Activated CD8-positive, alpha-beta memory T cell treated with anti-CD3 and anti-CD28 coated beads for 4 hours (primary cell): ENCODE results near the gene UGT1A3.
"Not testable (repeated sequence)": the region's sequence is repeated elsewhere in the genome, so short reads cannot be mapped to it uniquely, and the experiment has no call there.

ENCODE experiments used
- DNase-seq, 2 donors: peaks; one replicate each; pipeline ENCODE4 v3.0.0-alpha.2; 2020; ENCODE audit warnings: low read depth in 2 of 2

The UGT1A3 gene

GRCh38 chr2:233728723-233729301 lies at the start of gene UGT1A3:
Gene UGT1A3 (plus strand): TSS chr2:233729042. CDS start chr2:233729127, 85 bp downstream.
- DNase-seq, result no peak

DNA sequence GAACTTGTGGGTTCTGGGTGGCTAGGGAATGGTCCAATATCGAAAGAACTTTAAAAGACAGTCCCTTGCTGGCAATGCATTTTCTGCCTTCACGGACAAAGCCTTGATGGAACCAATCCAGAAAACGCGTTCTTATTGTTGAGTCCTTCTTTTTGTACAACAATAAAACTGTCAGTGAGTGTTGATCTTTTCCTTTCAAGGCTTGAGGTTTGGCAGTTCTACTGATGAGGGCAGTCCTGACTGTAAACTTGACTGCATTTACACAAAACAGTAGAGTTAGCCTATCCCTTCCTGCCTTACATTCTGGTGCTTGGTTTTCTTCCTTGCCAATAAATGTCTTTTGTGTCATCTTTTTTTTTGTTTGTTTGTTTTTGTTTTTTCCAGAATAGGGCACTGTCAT lies 49.6 kb upstream of the UGT1A3 start:
- DNase-seq, result no peak

- no peak for DNase-seq
Measured at GRCh38 chr2:233680361-233681045, 48.3 kb upstream of the UGT1A3 start.

DNA sequence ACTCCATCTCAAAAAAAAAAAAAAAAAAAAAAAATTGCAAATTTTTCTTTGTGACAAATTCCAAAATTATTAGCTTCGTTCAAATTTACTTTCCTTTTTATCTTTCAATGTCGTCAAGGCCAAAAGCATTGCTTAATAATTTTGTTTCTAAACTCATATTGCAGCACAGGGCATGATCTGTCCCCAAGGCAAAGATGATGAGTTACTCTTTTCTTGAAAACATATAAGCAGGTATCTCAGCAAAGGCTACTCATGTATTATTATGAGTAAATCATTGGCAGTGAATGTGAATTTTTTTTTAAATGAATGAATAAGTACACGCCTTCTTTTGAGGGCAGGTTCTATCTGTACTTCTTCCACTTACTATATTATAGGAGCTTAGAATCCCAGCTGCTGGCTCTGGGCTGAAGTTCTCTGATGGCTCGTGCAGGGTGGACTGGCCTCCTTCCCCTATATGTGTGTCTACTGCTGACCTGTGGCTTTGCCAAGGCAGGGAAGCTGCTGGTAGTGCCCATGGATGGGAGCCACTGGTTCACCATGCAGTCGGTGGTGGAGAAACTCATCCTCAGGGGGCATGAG lies 47.2 kb upstream of the UGT1A3 start, which contains the start of gene UGT1A7:
Gene UGT1A7 (plus strand): TSS at position 381 of the 579 bp plus-strand sequence. CDS start 37 bp downstream, at position 418.
- no peak for DNase-seq

DNA sequence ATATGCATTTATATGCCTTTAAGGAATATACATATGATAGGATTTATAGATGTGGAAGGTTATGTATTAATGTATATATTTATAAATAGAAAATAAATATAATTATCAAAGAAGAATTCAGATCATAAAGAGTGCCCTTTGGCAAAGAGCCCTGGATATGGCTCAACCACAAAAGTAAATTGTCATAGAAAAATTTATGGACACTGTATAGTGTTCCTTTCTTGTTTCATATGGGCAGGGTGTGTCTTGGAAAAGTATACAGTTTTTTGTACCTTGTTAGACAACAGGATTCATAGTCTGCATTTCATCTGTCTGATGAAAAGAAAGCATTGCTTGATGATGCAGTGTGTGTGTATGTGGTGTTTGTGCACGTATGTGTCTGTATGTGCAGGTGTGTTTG lies 44.2 kb upstream of the UGT1A3 start:
- no peak for DNase-seq

- no peak for DNase-seq
Measured at GRCh38 chr2:233686928-233687327, 41.9 kb upstream of the UGT1A3 start.

GRCh38 chr2:233688341-233688740 lies 40.5 kb upstream of the UGT1A3 start:
- DNase-seq, result no peak

GRCh38 chr2:233689031-233689430 lies 39.8 kb upstream of the UGT1A3 start:
- no peak for DNase-seq

DNA sequence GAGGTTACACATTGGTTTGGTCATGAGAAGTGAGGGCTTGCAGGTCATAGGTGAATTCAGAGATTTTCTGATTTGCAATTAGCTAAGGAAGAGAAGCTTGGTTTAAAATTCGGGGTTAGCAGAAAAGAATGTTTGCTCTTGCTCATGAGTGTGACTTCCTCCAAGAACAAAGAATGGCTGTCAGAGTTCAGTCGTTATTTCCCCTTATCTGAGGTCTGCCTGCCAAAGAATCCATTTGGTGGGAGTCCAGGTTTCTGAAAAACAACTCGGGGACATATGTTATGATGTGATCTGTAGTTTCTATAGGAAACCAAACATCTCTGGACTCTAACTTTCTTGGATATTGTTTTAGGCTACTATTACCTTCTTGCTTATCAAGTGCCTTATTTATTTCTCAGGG lies 39.3 kb upstream of the UGT1A3 start:
- DNase-seq, result no peak

- DNase-seq, result no peak
Measured at GRCh38 chr2:233690444-233690843, 38.4 kb upstream of the UGT1A3 start.

DNA sequence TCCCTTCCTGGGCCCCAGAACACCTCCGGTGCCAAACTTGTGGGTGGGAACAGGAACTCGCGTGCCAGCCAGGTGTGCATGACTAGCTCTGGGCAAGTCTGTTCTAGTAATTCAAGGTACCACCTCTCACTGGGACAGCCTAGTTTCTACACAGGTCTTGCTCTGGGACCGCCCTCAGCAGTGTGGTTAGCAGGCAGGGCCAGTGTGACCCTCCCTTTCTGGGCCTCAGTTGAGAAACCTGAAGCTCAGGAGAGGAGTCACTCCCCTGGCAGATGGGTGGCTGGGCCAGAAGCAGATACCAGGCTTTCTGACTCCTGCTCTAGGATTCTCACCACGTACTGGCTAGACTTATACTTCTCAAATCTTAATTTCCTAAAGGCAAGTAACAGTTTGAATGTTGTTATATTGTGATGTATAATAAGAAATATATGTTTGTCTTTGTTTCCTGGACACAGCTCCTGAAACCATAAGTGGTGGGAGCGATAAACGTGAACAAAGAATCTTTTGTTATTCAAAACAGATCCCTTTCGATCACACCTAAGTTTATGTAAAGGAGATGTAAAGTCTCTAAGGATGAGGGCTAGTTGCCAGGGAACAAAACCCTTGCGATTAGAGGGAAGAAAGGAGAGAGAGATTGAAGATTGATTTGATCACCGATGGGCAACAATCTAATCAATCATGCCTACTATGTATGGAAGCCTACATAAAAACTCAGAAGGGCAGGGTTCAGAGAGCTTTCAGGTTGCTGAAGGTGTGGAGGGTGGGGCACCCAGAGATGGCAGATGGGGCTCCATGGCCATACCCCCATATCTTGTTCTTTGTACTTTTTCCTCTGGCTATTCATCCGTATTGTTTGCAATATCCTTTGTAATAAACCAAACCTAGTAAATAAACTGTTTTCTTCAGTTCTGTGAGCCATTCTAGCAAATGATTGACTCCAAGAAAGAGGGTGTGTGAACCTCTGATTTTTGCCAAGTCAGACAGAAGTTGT lies 37.1 kb upstream of the UGT1A3 start:
- no peak for DNase-seq

DNA sequence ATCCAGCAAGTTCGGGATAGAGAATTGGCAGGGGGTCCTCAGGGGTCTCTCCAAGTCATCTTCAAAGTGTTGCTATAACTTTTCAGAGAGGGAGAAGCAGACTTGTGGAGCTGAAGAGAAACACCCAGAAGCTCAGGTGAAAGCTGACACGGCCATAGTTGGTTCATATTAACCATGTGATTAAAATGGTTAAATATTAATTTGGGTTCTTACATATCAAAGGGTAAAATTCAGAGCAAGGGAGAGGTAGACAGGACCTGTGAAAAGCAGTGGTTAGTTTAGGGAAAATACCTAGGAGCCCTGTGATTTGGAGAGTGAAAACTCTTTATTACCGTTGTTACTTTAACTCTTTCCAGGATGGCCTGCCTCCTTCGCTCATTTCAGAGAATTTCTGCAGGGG lies 36.2 kb upstream of the UGT1A3 start, which contains the start of gene UGT1A6:
Gene UGT1A6 (plus strand): TSS at position 243 of the 400 bp plus-strand sequence. CDS start 115 bp downstream, at position 358.
- no peak for DNase-seq

GRCh38 chr2:233693963-233694362 lies 34.9 kb upstream of the UGT1A3 start:
- no peak for DNase-seq

DNA sequence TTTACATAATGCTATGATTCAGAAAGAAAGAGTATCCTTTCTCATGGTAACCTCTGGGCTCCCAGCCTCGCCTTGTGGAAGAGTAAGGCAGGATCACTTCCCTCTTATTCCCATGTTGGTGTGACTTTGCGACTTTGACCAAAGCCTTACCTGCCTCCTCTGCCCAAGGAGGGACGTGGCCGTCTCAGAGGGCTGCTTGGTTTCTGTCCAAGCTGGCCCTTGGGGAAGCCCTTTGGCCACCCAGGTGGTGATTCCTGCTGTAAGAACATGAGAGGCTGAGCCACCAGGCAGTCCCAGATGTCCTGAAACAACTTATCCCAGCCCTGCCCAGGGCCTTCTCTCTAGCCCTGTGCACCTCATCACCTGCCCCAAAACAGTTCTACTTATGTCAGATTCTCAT lies 30.1 kb upstream of the UGT1A3 start:
- DNase-seq, result no peak

DNA sequence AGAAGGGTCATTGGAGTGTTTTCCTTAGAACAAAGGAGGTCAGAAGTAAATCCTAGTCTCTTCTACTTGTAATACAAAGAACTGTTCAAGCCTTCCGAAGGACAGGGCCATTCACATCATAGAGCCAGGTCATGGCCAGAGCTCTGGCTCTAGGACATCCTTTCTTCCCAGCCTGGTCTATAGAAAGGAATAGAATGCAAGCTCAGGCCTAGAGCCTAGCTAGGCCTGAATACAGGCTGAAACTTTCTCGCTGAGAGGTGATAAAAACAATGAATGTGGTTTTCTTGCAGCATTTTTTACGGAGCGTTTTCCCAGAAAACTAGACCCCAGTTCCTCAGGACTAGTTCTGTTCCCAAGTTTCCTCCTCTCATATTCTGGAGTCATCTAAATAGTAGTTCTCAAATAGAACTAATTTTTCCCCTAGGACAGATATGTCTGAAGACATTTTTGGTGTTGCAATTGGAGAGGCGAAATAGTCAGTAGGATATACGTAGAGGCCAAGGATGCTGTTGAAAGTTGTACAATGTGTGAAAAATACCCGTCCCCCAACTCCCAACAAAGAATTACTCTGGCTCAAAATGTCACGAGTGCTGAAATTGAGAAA lies 29.3 kb upstream of the UGT1A3 start:
- no peak for DNase-seq

GRCh38 chr2:233700028-233700635 lies 28.7 kb upstream of the UGT1A3 start:
- no peak for DNase-seq

DNA sequence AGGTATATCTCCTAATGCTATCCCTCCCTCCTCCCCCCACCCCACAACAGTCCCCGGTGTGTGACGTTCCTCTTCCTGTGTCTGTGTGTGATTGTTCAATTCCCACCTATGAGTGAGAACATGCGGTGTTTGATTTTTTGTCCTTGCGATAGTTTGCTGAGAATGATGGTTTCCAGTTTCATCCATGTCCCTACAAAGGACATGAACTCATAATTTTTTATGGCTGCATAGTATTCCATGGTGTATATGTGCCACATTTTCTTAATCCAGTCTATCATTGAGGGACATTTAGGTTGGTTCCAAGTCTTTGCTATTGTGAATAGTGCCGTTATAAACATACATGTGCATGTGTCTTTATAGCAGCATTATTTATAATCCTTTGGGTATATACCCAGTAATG lies 28.0 kb upstream of the UGT1A3 start:
- not testable (repeated sequence) for DNase-seq

DNA sequence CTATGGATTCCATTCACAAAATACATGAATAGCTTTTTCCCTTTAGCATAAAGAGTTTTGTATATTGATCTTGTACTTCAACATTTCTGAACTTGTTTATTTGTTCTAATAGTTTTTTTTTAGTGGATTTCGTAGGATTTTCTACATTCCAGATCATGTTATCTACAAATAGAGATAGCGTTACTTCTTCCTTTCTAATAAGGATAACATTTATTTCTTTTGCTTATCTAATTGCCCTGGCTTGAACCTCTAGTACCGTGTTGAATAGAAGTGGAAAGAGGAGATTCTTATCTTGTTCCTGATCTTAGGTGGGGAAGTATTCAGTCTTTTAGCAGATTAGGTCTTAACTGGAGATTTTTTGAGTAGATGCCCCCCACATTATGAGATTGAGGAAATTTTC lies 26.6 kb upstream of the UGT1A3 start:
- no peak for DNase-seq

DNA sequence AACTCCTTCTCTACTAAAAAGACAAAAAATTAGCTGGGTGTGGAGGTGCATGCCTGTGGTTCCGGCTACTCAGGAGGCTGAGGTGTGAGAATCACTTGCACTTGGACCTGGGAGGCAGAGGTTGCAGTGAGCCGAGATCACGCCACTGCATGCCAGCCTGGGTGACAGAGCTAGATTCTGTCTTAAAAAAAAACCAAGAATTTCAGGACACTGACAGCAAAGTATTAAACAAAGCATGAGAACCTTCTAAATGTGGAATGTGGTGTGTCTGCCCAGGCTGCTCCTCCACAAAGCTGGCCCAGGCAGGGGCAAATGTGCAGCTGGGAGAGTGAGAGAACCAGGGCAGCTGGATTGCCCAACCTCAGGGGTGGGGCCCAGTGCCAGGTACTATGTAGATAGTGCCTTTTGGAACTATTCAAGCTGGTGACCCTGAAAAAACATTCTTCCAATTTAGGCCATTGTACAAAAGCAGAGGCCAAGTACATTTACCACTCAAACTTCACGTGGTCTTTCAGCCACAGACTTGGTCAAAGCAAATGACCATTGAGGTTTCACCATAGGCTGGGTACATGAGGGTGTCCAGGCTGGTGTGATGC lies 22.8 kb upstream of the UGT1A3 start:
- no peak for DNase-seq

GRCh38 chr2:233706720-233707119 lies 22.1 kb upstream of the UGT1A3 start:
- DNase-seq, result no peak
